Lower lobe of right lung (tissue), 2 donors: ENCODE data around the gene FBXO42. TPM values are rescaled to one million over a fixed set of nuclear protein-coding genes. Genes with fewer than 3 reads are reported as not detected.
A peak's percentile ranks its signal among the peaks of the same experiment; 100 is the strongest.

Source experiments
- ATAC-seq, 2 donors: fragments of 200-7000 bp; cut with Tn5 transposase; one replicate each; pipeline ENCODE4 v1.9.1; 2020 to 2022; ENCODE audit warnings: mild to moderate bottlenecking in 2 of 2, moderate library complexity in 2 of 2
- DNase-seq: peaks from one replicate; pipeline ENCODE4 v3.0.0-alpha.2; 2020
- H3K27ac ChIP-seq: fragments of 200-600 bp; one replicate; pipeline ENCODE4 v1.8.0; 2022
- H3K27me3 ChIP-seq: fragments of 200-600 bp; one replicate; pipeline ENCODE4 v1.8.0; 2022; ENCODE audit warnings: low read depth
- H3K36me3 ChIP-seq: fragments of 200-600 bp; one replicate; pipeline ENCODE4 v1.8.0; 2022; ENCODE audit warnings: mild to moderate bottlenecking
- H3K4me1 ChIP-seq: fragments of 200-600 bp; one replicate; pipeline ENCODE4 v1.8.0; 2022
- H3K4me3 ChIP-seq: fragments of 200-600 bp; one replicate; pipeline ENCODE4 v1.8.0; 2022; ENCODE audit warnings: mild to moderate bottlenecking
- H3K9me3 ChIP-seq: fragments of 200-600 bp; one replicate; pipeline ENCODE4 v1.8.0; 2022
- intact Hi-C: fragments of 100-400 bp; cut with DNase I; formaldehyde crosslinking; loops from one replicate; pipeline ENCODE4 v1.11.0; 2022
- long read RNA-seq: library from polyadenylated mRNA; unstranded; transcript quantifications from one replicate; pipeline ENCODE4 v2.0.0, GENCODE V29; 2021
- total RNA-seq: library from RNA; stranded (reverse); fragmentation: NEBNext Ultra II Directional; extraction: Animal tissue kit (Norgen Biotek cat#: 25700); gene quantifications from one replicate; pipeline ENCODE4 v1.2.1, GENCODE V29; 2021
- TF ChIP-seq, protein P1 (sequence below): fragments of 200-600 bp; IDR thresholded peaks from one replicate; pipeline ENCODE4 v1.8.0; 2022; ENCODE audit warnings: antibody characterized with exemption, mild to moderate bottlenecking
- donor health status: DM: no; HTN: yes; CAD: no; lungs with severe emphysema.

The FBXO42 gene
- 21.5 TPM for total RNA-seq
- long read RNA-seq, full-length matches to known transcripts = 41 of 83 reads
- long read RNA-seq, partial matches to known transcripts = 12 of 83 reads
- long read RNA-seq, other reads (novel, unspliced or antisense) = 30 of 83 reads

DNA sequence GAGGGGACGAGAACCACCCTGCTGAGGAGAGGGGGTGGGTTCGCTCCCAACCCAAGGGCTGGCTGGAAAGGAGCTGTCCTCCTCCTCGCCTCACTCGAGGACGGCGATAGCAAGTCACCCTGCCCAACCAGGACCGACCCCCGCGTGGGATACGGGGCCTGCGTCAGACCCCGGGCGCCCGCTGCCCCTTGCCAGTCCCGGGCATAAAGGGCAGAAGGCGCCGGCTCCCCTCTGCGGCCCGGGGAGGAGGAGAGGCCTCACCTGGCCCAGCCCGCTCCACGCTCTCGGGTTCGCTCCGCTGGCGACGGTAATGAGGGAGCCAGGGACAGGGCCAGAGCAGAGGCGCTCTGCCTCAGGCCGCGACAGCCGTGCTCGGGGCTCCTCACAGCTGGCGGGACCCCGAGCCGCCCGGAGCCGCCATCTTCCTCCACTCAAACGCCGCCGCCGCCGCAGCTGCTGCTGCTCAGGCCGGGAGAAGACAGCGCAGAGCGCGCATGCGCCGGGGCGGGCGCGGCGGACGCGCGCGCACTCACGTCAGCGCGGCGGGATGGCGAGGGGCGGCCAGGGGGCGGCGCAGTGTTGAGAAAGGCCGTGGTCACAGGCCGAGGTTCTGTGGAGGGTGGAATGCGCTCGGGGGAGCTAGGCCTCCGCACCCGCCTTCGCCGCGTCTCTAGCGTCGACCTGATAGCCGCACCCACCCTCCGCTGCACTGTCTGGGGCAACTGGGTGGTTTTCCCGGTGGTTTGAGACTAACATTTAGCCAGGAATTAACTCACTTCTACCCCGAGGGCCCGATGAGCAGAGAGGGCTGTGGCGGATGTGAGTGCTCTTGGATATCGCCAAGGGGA lies at the start of gene FBXO42:
Gene FBXO42, minus strand, starts transcription at position 487 of the 848 bp plus-strand sequence. CDS start 37,062 bp downstream, outside the sequence.
- Histone ChIP-seq H3K4me1 (peaks cover 33% of the 10 kb centered on the region), H3K4me3 (peak within 1 kb of the TSS; percentile 97), H3K27me3 (no peaks in the 10 kb centered on the region), H3K36me3 (peaks cover 3% of the 10 kb centered on the region), H3K9me3 (no peaks in the 10 kb centered on the region), H3K27ac (peak within 1 kb of the TSS; percentile 94)
- intact Hi-C loops = no loop called here
- peak; percentile 93 for DNase-seq
- TF ChIP-seq, protein P1, sequence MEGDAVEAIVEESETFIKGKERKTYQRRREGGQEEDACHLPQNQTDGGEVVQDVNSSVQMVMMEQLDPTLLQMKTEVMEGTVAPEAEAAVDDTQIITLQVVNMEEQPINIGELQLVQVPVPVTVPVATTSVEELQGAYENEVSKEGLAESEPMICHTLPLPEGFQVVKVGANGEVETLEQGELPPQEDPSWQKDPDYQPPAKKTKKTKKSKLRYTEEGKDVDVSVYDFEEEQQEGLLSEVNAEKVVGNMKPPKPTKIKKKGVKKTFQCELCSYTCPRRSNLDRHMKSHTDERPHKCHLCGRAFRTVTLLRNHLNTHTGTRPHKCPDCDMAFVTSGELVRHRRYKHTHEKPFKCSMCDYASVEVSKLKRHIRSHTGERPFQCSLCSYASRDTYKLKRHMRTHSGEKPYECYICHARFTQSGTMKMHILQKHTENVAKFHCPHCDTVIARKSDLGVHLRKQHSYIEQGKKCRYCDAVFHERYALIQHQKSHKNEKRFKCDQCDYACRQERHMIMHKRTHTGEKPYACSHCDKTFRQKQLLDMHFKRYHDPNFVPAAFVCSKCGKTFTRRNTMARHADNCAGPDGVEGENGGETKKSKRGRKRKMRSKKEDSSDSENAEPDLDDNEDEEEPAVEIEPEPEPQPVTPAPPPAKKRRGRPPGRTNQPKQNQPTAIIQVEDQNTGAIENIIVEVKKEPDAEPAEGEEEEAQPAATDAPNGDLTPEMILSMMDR = peak; percentile 59
- ATAC-seq = peak; percentile 99

DNA sequence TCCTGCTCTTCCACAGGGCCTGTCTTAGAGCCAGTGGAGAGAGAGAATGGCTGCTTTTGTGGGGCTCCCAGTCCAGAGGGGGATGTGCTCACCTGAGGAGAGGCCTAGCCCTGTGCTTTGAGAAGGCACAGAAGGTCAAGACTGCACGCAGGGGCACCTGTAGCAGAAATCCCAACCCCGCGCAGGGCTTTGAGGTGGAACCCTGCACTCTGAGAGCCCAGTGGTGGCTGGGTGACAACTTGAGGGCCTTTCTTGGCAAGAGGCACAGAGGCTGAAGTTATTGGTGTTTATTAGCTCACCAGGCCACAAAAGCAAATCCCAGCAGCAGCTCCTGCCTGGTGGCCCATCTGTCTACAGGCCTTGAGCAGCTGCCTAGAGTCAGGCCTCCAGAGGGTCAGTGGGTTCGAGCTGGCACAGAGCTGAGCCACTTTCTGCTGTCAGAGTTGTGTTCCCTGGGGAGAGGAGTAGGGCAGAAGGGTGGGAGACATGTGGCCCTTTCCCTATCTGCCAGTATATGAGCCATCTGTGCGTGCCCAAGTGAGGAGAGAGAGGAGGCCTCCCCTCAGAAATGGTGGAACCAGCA lies 46.2 kb upstream of the FBXO42 start:
- no peaks in the 10 kb centered on the region for H3K27me3 ChIP-seq
- H3K4me3 ChIP-seq = no peak overlapping the region
- H3K36me3 ChIP-seq = peaks cover 65% of the 10 kb centered on the region
- no peak overlapping the region for H3K27ac ChIP-seq
- DNase-seq = no peak
- intact Hi-C loops = no loop called here
- H3K4me1 ChIP-seq = peaks cover 11% of the 10 kb centered on the region
- H3K9me3 ChIP-seq = no peaks in the 10 kb centered on the region
- TF ChIP-seq, protein P1 = no peak
- no peak for ATAC-seq

DNA sequence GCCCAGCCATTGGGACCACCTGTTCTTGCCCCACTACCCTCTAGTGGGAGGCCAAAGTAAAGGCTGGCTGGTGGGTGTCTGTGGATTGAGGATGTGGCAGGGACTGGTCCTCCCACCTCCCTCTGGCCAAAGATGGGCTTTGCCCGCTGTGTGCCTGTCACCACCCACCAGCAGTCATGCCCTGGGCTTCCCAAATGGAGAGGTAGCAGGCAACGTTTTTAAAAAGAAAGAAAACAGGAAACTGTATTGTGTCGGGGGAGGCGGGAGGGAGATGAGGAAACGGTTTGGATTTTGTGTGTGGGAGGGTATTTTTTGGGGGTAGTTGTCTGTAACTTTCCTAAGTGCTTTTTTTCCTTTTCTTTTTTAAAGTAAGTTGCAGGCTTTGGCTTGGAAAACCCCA lies 44.8 kb upstream of the FBXO42 start:
- peaks cover 22% of the 10 kb centered on the region for H3K4me1 ChIP-seq
- H3K4me3 ChIP-seq = no peak overlapping the region
- intact Hi-C loops = no loop called here
- no peak for DNase-seq
- TF ChIP-seq, protein P1 = no peak
- peak overlapping the region; percentile 11 for H3K27ac ChIP-seq
- no peaks in the 10 kb centered on the region for H3K27me3 ChIP-seq
- ATAC-seq = no peak
- H3K36me3 ChIP-seq = peaks cover 69% of the 10 kb centered on the region
- H3K9me3 ChIP-seq = no peaks in the 10 kb centered on the region

DNA sequence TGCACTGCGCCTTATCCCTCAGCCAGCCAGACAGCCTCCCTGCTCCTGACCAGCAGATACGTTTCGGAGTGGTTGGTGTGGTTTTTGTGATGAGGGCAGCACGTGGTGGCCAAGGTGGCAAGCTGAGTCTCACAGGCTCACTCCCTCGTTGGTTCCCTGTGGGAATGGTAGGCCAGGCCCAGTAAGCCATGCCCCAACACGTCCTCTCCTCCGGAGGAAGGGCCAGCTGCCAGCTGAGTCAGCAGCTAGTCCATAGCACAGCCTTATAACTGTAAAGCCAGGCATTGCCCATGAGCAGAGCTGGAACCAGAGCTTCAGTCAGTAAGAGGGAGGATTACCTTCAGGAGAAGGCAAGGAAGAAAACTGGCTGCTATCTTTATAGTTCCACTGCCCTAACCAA lies 44.3 kb upstream of the FBXO42 start:
- H3K4me1 ChIP-seq = peaks cover 28% of the 10 kb centered on the region
- ATAC-seq (no peak), DNase-seq (no peak)
- no peaks in the 10 kb centered on the region for H3K27me3 ChIP-seq
- peaks cover 69% of the 10 kb centered on the region for H3K36me3 ChIP-seq
- H3K27ac ChIP-seq = peak overlapping the region; percentile 11
- TF ChIP-seq, protein P1 = no peak
- H3K9me3 ChIP-seq = no peaks in the 10 kb centered on the region
- no peak overlapping the region for H3K4me3 ChIP-seq
- intact Hi-C loops = no loop called here

DNA sequence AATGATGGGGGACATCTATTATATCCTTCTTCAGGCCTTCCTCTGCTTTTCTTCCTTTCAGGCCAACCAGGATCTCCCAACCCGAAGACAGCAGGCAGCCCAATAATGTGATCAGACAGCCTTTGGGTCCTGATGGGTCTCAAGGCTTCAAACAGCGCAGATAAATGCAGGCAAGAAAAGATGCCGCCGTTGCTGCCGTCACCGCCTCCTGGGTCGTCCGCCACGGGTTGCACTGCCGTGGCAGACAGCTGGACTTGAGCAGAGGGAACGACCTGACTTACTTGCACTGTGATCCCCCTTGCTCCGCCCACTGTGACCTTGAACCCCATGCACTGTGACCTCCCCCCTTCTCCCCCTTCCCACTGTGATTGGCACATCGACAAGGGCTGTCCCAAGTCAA lies 42.7 kb upstream of the FBXO42 start:
- Histone ChIP-seq H3K36me3 (peaks cover 65% of the 10 kb centered on the region), H3K4me1 (peaks cover 44% of the 10 kb centered on the region), H3K9me3 (no peaks in the 10 kb centered on the region), H3K27ac (no peak overlapping the region), H3K27me3 (no peaks in the 10 kb centered on the region), H3K4me3 (no peak overlapping the region)
- TF ChIP-seq, protein P1 = no peak
- DNase-seq (no peak), ATAC-seq (no peak)
- intact Hi-C loops = no loop called here
